IPS-11a (cell line): ENCODE data around the gene PIK3R2.
A peak's percentile ranks its signal among the peaks of the same experiment; 100 is the strongest.
"Not testable (repeated sequence)": the region's sequence is repeated elsewhere in the genome, so short reads cannot be mapped to it uniquely, and the experiment has no call there.

Experiments used
- H3K4me3 ChIP-seq: one replicate; pipeline ENCODE4 v1.5.1; 2013; ENCODE audit warnings: low read depth, low read length, control low read depth

PIK3R2 gene

DNA sequence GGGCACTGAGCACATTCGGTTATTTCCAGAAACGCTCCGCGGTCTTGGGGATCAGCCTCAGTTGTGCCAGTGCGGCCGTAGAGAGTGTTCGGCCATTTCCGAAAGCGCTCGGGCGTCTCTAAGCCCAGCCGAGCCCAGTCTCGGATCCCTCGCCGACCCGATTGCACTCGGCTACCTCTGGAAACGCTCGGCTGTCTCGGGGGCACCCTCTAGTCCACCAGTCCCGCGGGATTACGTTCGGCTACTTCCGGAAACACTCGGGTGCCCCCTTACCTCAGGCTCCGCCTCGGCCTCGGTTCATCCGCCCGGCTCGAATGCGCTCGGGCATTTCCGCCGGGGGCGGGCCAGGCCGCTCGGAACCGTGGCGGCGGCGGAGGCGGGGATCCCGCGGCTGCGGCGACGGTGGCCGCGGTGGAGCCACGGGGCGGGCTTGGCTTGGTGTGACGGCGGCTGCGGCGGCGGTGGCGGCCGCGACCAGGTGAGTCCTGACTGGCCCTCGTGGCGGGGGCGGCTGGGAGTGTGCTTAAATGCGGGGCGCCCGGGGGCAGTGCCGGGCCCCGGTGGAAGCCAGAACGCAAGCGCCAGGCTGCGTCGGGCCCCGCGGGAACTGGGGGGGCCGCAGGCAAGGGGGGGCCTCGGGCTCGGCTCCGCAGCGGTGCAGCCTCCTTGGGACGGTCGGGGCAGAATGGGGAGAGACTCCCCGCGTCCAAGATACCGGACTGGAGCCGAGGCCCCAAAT is at the start of gene PIK3R2:
PIK3R2 (plus strand) TSS at position 347 of the 739 bp plus-strand sequence. CDS start 2,717 bp downstream, outside the sequence.
- H3K4me3 ChIP-seq: peak within 1 kb of the TSS; percentile 76

DNA sequence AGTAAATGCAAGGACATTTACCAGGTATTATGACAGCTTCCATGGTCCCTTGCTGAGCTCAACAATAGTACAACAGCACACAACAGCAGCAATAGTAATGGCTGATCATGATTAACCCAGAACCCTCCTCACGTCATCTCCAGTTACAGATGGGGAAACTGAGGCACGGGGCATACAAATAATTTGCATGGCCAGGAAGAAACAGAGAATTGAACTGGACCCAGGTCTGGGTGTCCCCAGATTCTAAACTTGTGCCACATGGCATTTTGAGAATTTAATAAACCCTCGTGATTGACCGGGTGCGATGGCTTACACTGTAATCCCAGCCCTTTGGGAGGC is 48.2 kb upstream of the PIK3R2 start:
- H3K4me3 ChIP-seq: peak overlapping the region; percentile 48

GRCh38 chr19:18105259-18105658 is 47.7 kb upstream of the PIK3R2 start:
- not testable (repeated sequence) for H3K4me3 ChIP-seq

GRCh38 chr19:18107235-18107634 is 45.7 kb upstream of the PIK3R2 start:
- no peak overlapping the region for H3K4me3 ChIP-seq

- no peak overlapping the region for H3K4me3 ChIP-seq
Observed at GRCh38 chr19:18108897-18109296, 44.1 kb upstream of the PIK3R2 start.

DNA sequence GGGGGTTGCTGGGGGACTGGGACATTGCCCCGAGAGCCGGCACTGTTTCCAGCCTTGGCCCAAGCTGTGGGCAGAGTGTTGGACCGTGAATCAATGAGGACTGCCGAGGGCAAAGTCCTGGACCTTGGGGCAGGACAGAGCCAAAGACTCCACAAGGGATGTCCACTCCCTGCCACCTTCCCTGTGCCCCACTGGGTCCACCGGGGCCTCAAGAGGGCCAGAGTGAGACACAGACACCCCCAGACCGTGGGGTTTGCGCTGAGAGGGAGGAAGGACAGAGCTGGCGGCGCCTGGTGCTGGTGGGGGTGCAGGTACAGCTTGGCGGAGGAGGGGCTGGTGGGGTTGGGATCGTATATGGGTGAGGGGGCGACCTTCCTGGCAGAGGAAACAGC is 43.6 kb upstream of the PIK3R2 start:
- H3K4me3 ChIP-seq: peak overlapping the region; percentile 70

DNA sequence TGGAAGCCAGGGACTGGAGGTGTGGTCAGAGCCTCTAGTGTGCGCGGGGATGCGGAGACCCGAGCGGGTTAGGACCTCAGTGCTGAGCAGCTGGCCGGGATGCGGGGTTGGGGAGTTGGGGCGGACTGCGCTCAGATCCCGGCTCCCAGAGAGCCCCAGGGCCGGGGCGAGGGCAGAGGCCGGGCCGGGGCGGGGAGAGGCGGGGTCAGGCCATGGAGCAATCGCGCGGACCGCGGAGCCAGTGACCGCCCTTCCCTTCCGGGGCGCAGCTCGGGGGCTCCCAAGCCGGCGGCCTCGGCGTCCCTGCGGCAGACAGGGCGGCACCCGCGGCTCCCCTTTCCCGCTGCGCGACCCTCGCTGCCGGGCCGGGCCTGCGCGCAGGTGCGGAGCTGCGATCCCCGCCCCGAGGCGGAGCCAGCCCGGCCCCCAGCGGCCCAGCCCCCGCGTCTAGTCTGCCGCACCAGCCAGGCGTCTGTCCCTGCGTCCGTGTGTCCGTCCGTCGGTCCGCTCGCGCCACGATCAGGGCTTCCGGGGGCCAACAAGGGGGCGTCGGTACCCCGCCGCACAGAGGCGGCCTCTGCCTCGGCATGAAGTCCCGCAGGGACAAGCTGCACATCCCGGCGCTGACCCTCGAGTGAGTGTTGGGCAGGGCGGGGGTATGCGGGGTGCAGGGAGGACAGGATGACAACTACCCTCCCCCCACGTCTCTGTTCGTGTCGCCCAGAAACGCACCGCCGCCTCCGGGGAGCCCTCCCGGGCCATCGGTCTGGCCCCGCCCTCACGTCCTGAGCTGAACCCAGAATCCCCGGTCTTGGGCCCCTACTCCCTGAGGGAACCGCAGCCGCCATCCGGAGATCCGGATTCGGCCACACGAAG is 43.0 kb upstream of the PIK3R2 start:
- peak overlapping the region; percentile 70 for H3K4me3 ChIP-seq

DNA sequence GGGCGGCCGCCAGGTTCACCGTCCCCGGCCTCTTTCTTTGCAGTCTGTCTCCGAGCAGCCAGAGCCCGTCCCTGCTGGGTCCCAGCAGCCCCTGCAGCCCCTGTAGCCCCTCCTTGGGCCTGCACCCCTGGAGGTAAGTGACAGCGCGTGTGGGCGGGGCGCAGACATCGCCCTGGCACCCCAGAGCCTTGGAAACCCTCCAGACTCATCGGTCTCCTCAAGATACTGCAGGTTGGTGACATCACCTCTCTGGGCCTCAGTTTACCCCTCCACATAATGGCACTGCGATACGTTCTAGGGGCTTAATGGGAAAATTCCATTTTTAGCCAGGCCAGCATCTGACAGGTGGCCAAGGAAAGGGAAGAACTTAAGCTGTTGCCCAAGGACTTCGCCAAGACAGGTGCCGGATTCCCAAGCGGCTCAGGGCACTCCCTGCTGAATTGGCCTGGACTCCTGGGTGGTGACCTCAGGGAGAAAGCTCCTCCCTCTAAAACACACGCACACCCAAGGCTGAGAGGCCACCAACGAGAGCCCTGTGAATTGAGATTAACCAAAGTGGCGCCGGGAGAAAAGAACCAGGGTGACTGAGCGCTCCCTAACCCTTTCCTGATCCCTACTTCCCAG is 42.2 kb upstream of the PIK3R2 start:
- H3K4me3 ChIP-seq: peak overlapping the region; percentile 70

- H3K4me3 ChIP-seq: no peak overlapping the region
Observed at GRCh38 chr19:18112989-18113478, 39.9 kb upstream of the PIK3R2 start.

GRCh38 chr19:18113827-18114226 is 39.1 kb upstream of the PIK3R2 start:
- H3K4me3 ChIP-seq: no peak overlapping the region

DNA sequence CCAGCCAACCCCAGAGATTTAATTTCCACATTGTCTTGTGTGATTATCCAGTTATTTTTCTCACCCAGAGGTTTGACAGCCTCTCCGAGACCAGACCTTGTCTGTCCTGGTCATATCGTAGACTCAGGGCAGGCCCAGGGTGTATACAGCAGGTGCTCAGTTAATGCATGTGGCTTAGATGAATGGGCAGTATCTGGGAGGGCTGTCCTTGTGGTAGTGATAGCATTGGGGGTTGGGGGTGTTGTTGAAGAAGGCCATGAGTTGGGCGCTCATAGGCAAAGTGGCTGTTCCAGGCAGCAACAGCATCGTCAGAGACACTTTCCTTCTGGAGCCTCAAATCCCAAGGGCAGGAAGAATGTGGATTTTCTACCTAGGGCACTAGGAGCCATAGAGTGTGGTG is 38.5 kb upstream of the PIK3R2 start:
- H3K4me3 ChIP-seq: no peak overlapping the region

GRCh38 chr19:18117364-18117691 is 35.6 kb upstream of the PIK3R2 start:
- no peak overlapping the region for H3K4me3 ChIP-seq

- peak overlapping the region; percentile 70 for H3K4me3 ChIP-seq
Observed at GRCh38 chr19:18117692-18118378, 35.1 kb upstream of the PIK3R2 start.

DNA sequence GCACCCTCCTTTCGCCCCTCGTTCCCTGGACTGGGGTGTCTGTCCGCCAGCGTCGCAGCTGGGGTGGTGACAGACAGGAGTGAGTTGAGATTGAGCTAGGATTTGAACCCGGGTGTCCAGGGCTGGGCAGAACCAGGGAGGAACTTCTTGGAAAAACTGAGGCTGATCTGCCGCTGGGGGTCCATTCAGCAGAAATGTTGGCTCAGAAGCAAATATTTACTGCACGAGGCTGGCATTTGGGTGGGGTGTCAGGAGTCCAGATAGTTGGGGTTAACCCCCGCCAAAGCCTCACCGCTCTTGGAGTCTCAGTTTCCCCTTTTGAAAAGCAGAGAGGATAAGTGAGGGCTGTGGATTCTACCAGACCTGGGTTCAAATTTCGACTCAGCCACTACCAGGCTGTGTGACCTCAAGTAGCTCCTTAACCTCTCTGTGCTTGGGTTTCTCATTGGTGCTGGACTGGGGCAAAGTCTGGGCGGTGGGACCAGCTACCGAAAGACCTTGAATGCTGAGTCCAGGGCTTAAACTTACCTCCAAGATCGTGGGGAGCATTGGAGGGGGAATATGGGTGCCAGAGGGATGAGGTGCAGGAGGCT is 34.4 kb upstream of the PIK3R2 start:
- H3K4me3 ChIP-seq: peak overlapping the region; percentile 70

GRCh38 chr19:18119013-18119716 is 33.8 kb upstream of the PIK3R2 start:
- H3K4me3 ChIP-seq: no peak overlapping the region

DNA sequence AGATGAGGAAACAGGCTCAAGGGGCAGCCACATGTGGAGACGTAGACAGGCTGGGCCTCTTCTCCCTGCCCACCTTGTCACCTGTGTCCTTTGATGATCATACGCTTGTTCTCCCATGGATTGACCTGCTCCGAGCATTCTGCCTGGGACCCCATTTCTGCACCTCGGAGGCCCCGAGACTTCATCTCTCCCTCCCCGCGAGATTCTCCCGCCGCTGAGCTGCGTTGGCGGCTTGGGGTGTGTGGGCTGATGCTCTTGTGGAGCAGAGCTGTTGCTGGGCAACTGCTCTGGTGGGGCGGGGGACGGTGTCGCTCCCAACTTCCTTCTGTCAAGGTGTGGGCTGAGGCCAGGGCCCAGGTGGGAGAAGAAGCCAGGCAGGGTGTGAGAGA is 33.3 kb upstream of the PIK3R2 start:
- H3K4me3 ChIP-seq: no peak overlapping the region

DNA sequence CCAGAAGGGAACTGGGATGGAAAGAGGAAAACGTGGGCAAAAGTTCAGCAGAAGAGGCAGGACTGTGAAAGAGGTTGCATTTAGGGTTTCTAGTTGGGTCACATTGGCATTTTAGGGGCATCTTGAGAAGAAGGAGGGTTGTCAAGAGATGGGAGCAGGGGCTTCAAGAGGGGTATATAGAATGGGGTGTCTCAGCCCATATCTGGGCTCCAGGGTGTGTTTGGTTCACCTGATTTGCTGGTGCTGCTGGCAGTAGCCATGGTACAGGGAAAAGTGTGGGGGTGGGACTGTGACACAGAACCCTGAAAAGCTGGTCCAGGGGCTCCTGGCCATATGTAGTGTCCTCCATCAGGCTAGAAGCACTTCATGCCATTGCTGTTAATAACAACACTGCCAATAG is 32.8 kb upstream of the PIK3R2 start:
- H3K4me3 ChIP-seq: no peak overlapping the region

DNA sequence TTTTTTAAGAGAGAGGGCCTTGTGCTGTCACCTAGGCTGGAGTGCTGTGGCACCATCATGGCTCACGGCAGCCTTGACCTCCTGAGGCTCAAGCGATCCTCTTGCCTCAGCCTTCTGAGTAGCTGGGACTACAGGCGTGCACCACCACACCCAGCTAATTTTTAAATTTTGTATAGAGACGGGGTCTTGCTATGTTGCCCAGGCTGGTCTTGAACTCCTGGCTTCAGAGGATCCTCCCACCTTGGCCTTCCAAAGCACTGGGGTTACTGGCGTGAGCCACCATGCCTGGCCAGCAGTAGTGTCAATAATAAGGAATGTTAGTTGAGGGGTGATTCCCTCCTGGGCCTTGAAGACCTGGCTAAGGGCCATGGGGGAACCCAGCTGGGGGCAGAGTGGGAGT is 31.8 kb upstream of the PIK3R2 start:
- no peak overlapping the region for H3K4me3 ChIP-seq

GRCh38 chr19:18122424-18122823 is 30.5 kb upstream of the PIK3R2 start:
- H3K4me3 ChIP-seq: no peak overlapping the region
